ENCODE data around the gene STK31.

- TF ChIP-seq, protein P1, sequence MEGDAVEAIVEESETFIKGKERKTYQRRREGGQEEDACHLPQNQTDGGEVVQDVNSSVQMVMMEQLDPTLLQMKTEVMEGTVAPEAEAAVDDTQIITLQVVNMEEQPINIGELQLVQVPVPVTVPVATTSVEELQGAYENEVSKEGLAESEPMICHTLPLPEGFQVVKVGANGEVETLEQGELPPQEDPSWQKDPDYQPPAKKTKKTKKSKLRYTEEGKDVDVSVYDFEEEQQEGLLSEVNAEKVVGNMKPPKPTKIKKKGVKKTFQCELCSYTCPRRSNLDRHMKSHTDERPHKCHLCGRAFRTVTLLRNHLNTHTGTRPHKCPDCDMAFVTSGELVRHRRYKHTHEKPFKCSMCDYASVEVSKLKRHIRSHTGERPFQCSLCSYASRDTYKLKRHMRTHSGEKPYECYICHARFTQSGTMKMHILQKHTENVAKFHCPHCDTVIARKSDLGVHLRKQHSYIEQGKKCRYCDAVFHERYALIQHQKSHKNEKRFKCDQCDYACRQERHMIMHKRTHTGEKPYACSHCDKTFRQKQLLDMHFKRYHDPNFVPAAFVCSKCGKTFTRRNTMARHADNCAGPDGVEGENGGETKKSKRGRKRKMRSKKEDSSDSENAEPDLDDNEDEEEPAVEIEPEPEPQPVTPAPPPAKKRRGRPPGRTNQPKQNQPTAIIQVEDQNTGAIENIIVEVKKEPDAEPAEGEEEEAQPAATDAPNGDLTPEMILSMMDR (conservative IDR thresholded peaks at IDR 0.05 in 1 of 2, IDR thresholded peaks at IDR 0.05 in 1 of 2; ENCODE audit: low read depth in 1 of 2, low read length in 2 of 2), result no peak
- no peak for TF ChIP-seq EZH2 (IDR thresholded peaks at IDR 0.05; ENCODE audit: low read length, missing control alignments)
These were observed 4.6 kb downstream of the STK31 start for GRCh38 chr7:23714579-23714978.
